Stimulated activated CD8-positive, alpha-beta memory T cell treated with anti-CD3 and anti-CD28 coated beads, Interleukin-12 subunit alpha, Interleukin-12 subunit beta, amount 100 ng/mL, for 4 hours (primary cell): ENCODE results near the gene AKT2.
"Not testable (repeated sequence)": the region's sequence is repeated elsewhere in the genome, so short reads cannot be mapped to it uniquely, and the experiment has no call there.

Experiments
- DNase-seq: peaks from one replicate; pipeline ENCODE4 v3.0.0-alpha.2; 2020; ENCODE audit warnings: low read depth

The AKT2 gene

DNA sequence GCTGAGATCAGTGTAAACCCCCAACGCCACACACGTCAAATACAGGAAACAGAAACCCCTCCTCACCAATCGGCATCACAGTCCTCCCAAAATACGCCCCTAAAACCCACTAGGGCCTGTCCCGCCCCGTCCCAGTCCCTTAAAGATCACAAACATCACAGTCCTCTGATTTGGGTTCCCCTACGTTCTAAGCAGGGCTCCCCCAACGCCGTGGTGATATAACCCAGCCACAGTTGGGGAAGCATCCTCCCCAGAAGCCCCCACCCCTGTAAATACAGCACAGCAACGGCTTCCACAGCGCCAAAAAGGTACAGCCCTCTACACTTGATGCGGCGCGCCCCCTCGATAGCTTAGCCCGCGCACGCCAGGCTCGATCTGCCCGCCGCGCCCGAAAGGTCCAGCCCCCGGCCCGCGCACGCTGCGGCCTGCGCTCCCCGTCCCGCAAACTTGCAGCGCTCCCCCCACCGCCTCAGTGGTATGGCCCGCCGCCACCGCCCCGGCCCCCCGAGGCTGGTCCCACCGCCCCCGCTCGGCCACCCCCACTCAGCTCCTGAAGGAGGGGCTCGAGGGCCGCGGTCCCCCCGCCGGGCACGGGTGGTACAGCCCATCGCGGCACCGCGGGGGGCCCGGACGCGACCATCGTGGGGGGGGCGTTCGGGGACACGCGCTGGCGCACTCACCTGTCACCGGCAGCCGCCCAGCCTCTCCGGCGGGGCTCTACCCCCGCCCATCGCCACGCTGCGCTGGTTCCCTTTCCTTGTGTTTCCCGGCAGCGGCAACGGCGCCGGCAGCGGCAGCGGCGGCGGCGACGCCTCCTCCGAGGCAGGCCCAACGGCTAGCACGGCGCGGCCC lies at the start of gene AKT2:
Gene AKT2, minus strand, starts transcription at position 845 of the 852 bp plus-strand sequence. CDS start 20,078 bp downstream, outside the sequence.
- peak; percentile 75 for DNase-seq

GRCh38 chr19:40333083-40333482 lies 47.9 kb upstream of the AKT2 start:
- DNase-seq, result not testable (repeated sequence)

- DNase-seq, result no peak
Measured at GRCh38 chr19:40332669-40333068, 47.5 kb upstream of the AKT2 start.

- DNase-seq, result no peak
Measured at GRCh38 chr19:40331052-40331451, 45.9 kb upstream of the AKT2 start.

DNA sequence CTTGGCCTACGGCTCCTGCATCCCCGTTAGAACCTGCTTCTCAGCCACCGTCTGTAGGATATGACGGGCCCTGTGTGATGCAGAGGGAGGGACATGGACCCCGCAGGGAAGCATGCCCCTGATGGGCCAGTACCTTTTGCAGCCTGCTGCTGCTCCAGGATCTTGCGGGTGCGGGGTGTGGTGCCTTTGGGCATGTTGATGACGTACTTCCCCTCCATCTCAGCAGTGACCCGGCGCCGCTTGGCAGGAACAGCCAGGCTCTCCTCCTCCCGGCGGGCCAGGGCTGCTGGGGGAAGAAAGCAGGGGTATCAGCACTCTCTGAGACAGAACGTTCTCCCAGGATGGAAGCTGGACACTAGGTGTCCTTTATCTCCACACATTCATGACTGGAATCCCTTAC lies 41.1 kb upstream of the AKT2 start:
- DNase-seq, result no peak

GRCh38 chr19:40323705-40324104 lies 38.6 kb upstream of the AKT2 start:
- DNase-seq, result no peak

GRCh38 chr19:40322951-40323615 lies 37.9 kb upstream of the AKT2 start:
- no peak for DNase-seq

DNA sequence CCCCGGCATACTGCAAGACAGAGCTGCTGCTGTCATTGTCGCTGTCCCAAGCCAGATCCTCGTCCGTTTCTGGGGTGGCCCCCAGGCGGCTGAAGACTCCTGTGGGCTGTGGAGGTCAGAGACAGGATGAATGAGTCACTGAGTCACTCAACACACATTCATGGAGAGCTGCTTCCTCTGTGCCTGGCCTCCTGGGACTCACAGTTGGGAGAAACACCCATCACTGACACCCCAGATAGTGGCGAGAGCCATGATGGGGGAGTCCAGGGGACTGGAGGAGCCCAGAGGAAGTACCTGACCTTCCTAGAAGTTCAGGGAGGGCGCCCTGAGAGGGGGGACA lies 37.1 kb upstream of the AKT2 start:
- no peak for DNase-seq

DNA sequence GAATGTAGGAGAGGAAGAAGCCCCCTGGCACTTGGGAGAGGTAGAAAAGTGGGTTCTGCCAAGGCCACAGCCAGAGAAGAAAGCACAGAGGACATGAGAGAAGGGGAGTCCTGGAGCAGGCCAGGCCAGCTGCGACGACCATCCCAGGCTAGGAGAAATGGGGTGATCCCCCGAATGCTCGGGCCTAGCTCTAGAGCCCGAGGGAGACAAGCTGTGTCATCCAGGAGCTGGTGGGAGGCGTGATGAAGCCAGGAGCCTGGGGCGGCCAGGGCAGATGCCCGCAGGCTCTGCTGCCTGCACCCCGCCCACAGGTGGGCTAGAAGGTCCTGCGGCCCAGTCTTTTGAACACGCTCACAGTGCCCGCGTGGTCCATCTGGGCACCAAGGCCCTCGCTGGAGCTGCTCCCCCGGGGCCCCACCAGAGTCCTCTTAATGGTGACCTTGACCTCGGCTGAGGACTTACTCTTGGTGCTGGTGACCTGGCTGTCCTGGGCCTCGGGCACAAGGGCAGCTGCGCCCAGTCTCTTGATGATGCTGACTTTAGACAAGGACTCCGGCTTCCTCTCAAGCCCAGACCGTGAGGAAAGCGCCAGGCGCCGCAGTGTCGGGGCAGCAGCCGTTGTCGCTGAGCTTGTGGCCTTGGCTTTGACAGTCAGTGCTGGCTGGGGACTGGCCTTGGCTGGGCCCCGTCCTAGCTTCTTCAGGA lies 36.6 kb upstream of the AKT2 start:
- DNase-seq, result no peak

DNA sequence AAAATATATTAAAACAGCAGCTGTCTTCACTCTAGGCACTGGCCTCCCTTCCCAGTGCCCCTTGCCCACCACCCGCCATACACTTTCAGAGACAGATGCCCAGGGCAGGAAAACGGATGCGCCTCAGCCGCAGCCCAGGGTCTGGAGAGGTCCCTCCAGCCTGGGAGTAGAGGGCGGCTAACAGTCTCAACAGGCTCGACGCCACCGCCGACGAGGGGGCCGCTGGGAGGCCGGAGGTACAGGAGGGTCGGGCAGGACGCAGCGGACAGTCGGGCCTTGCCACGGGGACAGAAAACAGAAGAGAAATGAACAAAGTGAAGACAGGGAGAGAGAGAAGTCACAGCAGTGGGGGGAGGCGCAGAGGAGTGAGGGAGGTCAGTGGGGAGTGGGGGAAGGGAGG lies 35.9 kb upstream of the AKT2 start:
- DNase-seq, result no peak

DNA sequence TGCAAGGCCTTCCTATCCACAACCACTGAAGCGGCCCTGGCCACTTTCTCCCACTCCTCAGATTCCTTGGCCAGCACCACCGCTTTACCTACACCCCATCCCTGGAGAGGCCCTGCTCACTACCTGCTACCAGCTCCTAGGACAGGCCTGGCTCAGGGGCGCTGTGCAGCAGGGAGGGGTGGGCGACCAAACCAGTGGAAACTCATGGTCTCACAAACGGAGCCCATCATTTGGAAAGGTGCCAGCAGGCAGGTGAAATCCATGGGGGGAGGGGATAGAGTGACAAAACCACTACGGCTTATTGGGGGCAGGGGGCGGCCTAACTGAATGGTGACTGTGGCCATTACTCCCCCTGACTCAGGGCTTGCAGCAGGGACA lies 35.4 kb upstream of the AKT2 start:
- no peak for DNase-seq

DNA sequence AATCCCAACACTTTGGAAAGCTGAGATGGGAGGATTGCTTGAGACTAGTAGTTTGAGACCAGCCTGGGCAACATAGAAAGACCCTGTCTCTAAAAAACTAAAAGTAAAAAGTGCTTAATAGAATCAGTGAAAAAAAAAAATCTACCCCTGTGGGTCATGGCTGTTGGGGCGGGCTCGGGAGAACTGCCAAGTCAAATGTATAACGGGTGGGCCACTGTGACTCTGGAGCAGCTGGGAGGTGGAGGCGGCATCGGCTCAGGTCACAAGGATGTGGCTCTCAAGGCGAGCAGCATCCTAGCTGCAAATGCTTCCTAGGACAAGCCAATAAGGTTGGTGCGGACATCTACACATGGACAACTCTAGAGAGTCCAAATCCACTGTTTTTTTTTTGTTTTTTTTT lies 32.2 kb upstream of the AKT2 start:
- no peak for DNase-seq

- no peak for DNase-seq
Measured at GRCh38 chr19:40315812-40316470, 30.8 kb upstream of the AKT2 start.

DNA sequence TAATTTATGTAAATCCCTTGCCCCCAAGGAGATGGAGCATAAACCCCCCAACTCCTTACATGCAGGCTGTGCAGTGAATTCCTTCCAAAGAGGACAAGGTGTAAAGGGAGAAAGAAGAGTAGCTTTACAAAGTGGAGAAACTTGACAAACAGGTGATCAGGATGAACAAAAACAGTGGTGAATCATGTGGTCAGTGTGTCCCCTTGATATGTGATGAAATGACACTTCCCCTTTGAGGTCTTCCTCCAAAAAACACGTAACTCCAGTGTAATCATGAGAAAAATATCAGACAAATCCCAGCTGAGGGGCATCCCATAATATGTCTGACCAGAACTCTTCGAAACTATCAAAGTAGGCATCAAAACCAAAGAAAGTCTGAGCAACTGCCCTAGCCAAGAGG lies 29.5 kb upstream of the AKT2 start:
- DNase-seq, result no peak

- no peak for DNase-seq
Measured at GRCh38 chr19:40313229-40313983, 28.3 kb upstream of the AKT2 start.

DNA sequence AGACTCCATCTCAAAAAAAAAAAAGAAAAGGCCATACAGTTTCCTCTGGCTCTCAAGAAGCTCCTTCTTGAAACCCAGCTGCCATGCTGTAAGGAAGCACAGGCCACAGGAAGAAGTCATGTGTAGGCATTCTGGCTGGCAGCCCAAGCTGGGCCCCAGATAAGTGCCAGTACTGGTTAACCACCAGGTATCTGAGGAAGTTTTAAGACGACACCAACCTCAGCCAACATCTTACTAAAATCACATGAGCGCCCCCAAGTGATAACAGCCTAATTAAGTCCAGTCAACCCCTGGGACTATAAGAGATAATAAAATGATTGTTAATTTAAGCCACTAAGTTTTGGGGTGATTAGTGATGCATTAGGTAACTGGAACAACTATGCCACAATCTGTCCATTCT lies 27.4 kb upstream of the AKT2 start:
- no peak for DNase-seq

- DNase-seq, result no peak
Measured at GRCh38 chr19:40309666-40310065, 24.5 kb upstream of the AKT2 start.

- DNase-seq, result peak; percentile 36
Measured at GRCh38 chr19:40305403-40305802, 20.3 kb upstream of the AKT2 start.

DNA sequence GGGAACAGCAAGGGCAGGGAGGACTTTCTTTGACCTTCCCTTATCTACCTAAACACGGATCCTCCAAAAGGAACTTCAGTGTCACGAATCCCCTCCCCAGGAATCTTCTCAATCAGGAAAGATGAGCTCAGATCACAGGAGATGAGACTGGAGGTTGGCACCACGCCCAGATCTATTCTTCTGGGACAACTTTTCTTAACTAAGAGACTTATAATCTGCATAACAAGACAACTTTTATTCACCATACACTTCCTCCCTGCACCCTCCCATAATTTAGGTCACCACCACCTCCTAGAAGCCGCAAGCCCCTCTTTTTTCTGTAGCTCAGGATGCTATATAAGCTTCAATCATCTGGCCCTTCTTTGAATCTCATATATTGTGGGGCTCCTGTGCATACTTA lies 19.2 kb upstream of the AKT2 start:
- DNase-seq, result no peak

DNA sequence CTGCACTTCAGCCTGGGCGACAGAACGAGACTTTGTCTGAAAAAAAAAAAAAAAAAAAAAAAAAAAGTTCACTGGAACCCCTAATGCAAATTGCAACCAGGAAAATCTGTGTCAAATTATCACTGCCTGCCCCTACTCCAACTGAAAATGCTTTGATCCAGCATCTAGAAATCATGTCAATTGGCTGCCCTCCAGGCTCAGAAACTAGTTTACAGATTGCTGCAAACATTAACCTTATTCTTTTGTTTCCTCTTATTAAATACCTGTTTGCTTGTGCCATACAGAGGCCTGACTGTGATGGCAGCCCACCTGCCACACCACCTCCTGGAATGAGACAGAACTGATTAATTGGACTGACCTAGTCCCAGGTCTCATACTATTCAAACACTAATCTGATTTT lies 18.6 kb upstream of the AKT2 start:
- DNase-seq, result no peak

DNA sequence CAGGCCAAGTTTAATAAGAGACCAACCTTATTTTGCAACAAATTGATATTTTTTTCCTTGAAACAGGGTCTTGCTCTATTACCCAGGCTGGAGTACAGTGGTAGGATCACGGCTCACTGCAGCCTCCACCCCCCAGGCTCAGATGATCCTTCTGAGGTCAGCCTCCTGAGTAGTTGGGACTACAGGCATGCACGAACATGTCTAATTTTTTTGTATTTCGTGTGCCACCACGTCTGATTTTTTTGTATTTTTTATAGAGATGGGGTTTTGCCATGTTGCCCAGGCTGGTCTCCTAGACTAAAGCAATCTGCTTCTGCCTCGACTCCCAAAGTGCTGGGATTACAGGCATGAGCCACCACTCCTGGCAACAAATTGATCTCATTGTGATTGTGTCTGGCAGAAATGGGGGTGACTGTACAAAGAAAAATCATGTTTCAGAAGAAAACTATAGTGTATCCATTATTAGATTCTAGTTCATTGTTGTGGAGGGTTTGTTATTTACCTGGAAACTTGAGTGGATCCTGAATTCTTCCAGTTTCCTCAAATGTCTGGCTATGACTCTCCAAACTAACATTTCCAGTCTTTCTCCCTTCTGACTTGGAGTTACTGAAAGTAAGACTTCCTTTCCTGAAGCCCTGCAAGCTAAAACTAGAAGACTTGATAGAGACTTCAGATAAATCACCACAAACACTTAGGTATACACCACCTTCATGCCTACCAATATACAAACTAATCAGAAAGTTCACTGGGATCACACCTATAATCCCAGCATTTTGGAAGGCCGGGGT lies 17.3 kb upstream of the AKT2 start:
- no peak for DNase-seq
